GM19463 (cell line): ENCODE data around the gene LGALS13.
"Not testable (repeated sequence)": the region's sequence is repeated elsewhere in the genome, so short reads cannot be mapped to it uniquely, and the experiment has no call there.

Source experiments
- ATAC-seq: cut with Tn5 transposase; IDR thresholded peaks from one replicate; pipeline ENCODE4 v1.9.1; 2021; ENCODE audit warnings: mild to moderate bottlenecking, moderate library complexity; ENCODE audit not compliant: unreplicated experiment

LGALS13 gene

GRCh38 chr19:39613597-39613996 lies 11.3 kb downstream of the LGALS13 start:
- ATAC-seq = no peak

DNA sequence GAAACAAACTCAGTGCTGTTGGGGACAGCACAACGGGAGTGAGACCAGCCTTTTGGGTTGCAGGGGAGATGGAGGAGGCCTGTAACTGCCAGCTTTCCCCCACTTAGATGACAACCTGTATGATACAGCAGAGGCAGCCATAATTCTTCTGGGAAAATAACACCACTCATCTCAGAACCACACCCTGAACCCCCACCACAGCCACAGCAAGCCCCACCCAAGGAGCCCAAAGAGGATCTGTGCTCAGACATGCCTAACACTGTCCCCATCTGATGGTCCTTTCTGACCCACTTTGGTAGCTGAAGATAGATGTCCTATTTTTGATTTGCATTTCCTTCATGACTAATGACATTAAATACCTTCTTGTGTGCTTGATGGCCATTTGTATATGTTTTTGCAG lies 15.4 kb downstream of the LGALS13 start:
- ATAC-seq = no peak

GRCh38 chr19:39623946-39624345 lies 21.6 kb downstream of the LGALS13 start:
- no peak for ATAC-seq

DNA sequence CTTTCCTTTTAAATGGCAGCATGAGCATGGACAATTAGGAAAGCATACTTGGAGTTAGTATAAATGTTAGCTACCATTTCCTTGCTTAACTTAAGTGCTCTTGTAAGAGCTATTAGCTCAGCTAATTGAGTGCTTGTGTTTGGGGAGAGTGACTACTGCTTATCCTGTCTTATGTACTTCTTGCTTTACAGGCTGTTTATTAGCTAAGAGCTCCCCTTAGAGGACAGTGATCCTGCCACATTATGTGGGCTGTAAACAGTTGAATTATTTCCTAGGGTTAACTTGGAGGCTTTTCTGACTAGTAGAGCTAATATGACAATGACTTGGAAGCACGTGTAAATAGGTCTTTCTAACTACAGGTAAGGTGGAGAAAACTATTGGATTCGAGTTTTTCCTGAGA lies 25.3 kb downstream of the LGALS13 start:
- ATAC-seq = not testable (repeated sequence)

GRCh38 chr19:39631178-39631577 lies 28.9 kb downstream of the LGALS13 start:
- no peak for ATAC-seq

DNA sequence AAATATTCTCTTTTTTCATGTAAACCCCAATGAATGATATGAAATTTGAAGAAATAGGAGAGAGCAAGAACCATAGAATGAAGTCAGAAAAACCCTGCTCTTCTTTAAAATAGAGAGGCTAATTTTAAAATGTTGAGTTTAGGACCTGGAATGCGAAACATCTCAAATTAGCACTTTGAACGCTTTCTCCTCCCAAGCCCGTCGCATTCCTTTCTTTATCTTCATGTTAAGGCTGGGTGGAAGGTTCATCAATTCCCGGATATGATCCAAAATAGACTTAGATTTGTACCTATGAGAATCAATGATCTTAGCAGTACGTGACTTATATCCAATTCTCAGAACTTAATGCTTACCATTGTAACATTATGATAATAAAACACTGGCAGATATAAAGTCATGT lies 29.3 kb downstream of the LGALS13 start:
- ATAC-seq = no peak

DNA sequence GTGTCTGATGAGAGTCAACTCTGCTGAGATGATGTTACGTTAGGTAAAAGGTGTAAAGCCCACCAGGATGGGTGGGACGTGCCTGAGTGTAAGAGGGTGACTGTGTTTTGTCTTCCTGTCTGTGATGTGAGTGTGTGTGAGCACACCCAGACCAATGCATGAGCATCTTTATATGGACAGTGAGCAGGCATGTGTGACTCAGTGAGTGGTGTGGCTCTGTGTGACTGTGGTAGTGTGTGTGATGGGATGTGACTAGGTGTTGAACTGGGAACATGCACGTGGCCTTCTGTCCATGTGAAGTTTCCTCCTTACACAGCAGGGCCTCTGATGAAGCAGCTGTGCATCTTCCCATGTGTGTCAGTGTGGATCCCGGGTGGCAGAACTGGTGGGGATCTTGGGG lies 35.6 kb downstream of the LGALS13 start:
- no peak for ATAC-seq

DNA sequence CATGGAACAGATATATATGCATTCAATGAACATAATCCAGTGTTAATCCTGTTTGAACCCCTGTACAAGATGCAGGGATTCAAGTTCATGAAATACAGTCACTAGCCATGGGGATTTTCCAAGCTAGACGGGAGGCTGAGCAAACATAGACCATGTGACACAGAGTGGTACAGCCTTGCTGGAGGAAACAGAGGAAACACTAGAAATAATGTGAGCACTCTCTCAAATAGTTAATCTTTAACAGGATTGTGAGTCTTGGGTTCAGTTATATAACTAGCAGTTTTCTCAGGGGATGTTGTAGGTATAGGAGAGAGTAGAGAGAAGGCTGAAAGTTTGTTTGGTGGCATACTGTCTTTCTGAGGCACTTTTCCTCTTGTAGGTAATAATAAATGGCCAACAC lies 39.4 kb downstream of the LGALS13 start:
- no peak for ATAC-seq

- ATAC-seq = no peak
Measured at GRCh38 chr19:39643591-39643990, 41.3 kb downstream of the LGALS13 start.

GRCh38 chr19:39645800-39646411 lies 43.6 kb downstream of the LGALS13 start:
- no peak for ATAC-seq

GRCh38 chr19:39647918-39648317 lies 45.6 kb downstream of the LGALS13 start:
- ATAC-seq = no peak

DNA sequence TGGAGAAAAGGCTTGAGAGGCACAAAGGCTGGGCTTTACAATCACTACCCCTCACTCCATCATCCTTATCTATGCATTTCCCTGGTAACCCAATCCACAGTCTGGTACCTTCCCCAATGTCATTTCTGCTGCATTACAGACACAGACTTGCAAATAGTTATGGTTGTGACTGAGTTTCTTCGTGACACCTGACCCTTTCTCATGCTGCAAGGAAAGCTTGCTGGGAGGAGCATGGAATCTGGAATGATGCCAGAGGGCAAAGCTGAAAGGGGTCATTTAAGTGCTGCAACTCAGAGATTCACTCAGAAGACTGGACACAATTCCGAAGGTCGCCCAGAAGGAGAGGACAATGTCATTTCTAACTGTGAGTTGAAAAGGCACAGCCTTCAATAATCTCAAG lies 53.3 kb downstream of the LGALS13 start, which contains the start of gene LGALS16:
Gene LGALS16, plus strand, starts transcription at position 301 of the 400 bp plus-strand sequence. Its CDS starts 49 bp downstream, at position 350.
- ATAC-seq = no peak
